GM10248 (cell line): Measurements from ENCODE around the gene NELL2.

Experiments
- CTCF ChIA-PET: fragments of 300-600 bp; sonication (Branson Sonifier 250); formaldehyde crosslinking; extraction: SDS; loops from one replicate; lab custom pipeline; 2021; ENCODE audit warnings: antibody characterized with exemption; lab: Yijun Ruan, JAX
- POLR2A ChIA-PET: fragments of 350-650 bp; sonication (Branson Sonifier 250); formaldehyde crosslinking; extraction: SDS; loops from one replicate; lab custom pipeline; 2020; ENCODE audit warnings: antibody characterized with exemption; lab: Yijun Ruan, JAX
- DNase-seq: peaks from one replicate; pipeline ENCODE4 v3.0.0; 2012; ENCODE audit errors: extremely low spot score
- TF ChIP-seq, protein P1 (sequence below): IDR thresholded peaks from 2 replicates; pipeline ENCODE4 v1.5.1; 2012; ENCODE audit warnings: mild to moderate bottlenecking, low read depth; ENCODE audit errors: extremely low read depth, missing control alignments, control extremely low read depth

The NELL2 gene

DNA sequence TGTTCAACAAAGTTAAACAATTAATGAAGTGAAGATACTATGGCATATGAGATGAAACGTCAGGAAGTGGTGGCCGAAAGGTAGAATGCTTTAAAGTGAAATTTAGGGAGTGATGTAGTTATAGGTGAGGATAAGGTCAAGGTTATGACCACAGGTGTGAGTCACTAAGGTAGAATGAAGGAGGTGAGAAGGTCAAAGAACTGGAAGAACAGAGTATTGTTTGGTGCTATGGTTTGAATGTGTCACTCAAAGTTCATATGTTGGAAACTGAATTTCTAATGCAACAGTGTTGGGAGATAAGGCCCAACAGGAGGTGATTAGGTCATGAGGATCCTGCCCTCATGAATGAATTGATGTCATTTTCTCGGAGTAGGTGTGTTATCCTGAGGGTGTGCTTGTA, 293.6 kb downstream of the NELL2 start:
- DNase-seq, result no peak
- ChIA-PET POLR2A (no interaction called here), CTCF (interaction anchor here (1.0 kb wide), 1 partner anchor 128 kb away, joined by 3 read pairs; no protein-coding TSS in a partner anchor)
- TF ChIP-seq, protein P1, sequence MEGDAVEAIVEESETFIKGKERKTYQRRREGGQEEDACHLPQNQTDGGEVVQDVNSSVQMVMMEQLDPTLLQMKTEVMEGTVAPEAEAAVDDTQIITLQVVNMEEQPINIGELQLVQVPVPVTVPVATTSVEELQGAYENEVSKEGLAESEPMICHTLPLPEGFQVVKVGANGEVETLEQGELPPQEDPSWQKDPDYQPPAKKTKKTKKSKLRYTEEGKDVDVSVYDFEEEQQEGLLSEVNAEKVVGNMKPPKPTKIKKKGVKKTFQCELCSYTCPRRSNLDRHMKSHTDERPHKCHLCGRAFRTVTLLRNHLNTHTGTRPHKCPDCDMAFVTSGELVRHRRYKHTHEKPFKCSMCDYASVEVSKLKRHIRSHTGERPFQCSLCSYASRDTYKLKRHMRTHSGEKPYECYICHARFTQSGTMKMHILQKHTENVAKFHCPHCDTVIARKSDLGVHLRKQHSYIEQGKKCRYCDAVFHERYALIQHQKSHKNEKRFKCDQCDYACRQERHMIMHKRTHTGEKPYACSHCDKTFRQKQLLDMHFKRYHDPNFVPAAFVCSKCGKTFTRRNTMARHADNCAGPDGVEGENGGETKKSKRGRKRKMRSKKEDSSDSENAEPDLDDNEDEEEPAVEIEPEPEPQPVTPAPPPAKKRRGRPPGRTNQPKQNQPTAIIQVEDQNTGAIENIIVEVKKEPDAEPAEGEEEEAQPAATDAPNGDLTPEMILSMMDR, result no peak

DNA sequence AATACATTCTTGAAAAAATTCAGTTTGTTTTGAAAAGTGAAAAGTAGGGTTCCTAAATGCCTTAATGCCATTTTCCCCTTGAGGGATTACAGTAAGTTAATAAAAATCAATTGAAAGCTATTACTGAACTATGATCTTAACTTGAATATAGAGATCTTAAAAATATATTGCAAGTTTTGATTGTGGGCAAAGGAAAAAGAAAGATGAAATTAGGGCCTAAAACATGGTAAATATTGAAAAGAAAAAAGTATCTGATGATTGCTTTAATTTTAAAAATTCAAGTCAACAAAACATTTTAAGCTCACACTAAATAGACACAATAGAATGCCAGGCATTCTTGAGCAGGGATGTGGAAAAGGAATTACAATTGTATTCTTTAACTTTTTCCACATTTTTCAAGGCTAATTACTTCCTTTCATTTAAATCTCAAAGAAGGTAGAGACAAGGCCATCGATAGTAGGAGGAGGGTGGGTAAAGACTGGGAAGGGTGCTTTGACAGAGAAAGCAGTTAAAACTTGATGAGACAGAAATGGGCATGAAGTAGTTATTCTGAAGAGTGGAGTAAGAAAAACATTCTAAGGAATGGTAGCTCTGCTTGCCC, 294.4 kb downstream of the NELL2 start:
- CTCF ChIA-PET, result interaction anchor here (0.9 to 1.6 kb wide), 4 partner anchors 9 to 128 kb away, joined by 3 to 7 read pairs (median 4); no protein-coding TSS in a partner anchor
- no peak for DNase-seq

DNA sequence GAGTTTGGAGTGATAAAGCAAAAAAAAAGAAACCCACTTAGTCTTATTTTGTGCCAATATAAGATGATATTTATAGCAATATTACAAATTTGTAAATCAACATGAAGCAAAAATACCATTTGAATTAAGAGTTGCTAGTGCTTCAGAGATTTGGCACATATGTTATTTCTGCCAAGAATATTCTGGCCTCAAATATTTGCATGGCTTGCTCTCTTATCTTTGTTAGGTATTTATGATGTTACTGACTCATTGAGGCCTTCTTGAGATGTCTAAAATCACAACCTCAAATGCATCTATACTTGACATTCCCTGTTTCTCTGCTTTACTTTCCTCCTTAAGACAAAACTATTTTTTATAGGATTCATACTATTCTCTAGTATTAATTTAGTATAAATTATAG, 301.5 kb downstream of the NELL2 start:
- POLR2A ChIA-PET, result no interaction called here
- CTCF ChIA-PET, result no interaction called here
- no peak for DNase-seq
- TF ChIP-seq, protein P1, result no peak

More for the DNA sequence above, 294.4 kb downstream of the NELL2 start:
- POLR2A ChIA-PET, result no interaction called here
- TF ChIP-seq, protein P1, result no peak

DNA sequence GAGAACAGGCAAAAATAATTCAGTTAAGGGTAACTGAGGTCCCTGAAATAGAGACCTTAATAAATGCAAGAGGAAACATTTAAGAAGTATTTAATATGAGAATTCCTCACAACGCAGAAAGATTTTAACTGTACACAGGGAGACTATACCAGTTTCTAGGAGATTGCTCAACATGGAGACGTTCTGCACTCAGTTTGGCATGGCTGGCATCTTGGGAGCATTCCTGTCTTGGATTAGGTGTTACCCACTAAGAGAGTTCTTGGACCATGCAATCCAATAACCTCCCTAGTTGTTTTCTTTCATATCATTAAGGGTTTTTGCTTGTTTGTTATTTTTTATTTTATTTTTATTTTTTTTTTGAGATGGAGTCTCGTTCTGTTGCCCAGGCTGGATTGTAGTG, 302.4 kb downstream of the NELL2 start:
- ChIA-PET CTCF (no interaction called here), POLR2A (no interaction called here)
- DNase-seq, result no peak
- TF ChIP-seq, protein P1, result no peak

DNA sequence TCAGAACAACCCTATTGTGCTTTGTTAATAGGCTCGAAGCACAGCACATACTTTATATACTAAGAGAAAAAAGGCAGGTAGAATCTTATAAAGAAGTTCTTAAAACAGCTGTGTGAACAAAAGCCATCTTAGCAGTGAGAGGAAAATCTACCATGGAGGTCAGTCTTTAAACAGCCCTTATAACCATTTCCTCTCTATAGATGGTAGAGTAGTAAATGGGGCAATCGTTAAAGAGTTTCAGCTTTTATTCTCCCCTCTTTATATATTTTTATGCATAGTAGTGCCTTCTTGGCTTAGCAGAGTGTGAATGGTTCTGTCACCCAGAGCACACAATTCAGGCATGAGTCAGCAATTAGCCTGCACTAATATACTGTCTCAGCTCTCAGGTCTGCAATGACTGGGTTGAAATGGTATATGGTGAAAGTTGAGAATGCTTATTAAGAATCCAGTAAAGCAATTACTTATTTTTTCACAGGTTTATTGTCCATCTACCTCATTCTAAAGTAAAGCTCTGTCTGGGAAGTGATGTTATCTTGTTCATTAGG, 305.0 kb downstream of the NELL2 start:
- POLR2A ChIA-PET, result no interaction called here
- DNase-seq, result no peak
- CTCF ChIA-PET, result interaction anchor here (2.1 kb wide), 1 partner anchor 10 kb away, joined by 7 read pairs; no protein-coding TSS in a partner anchor
- TF ChIP-seq, protein P1, result no peak

DNA sequence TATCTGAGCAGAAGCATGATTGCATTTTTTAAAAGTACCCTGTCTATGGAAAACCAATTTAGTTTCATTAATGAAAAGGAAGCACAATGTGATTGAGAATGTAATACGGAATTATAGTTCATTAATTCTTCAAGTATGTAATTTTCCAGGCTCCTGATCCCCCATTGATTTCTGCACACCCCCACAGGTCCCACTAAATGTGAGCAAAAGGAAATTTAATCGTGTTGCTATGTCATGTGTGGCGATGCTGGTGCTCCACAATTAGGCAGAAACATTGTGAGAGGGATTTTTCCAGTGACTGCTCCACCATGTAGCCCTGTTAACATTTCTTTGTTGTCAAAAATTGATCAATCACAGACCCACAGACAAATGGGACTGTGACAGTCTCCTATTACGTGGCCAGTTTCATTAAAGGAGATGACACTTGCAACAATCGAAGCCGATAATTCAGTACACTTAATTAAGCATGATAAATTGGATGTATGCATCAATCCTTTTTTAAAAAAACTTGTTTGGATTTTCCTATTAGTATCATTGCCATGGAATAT, 306.0 kb downstream of the NELL2 start:
- no peak for DNase-seq
- TF ChIP-seq, protein P1, result no peak
- ChIA-PET CTCF (no interaction called here), POLR2A (no interaction called here)
